ENCODE measurements around the gene LMO7.

DNA sequence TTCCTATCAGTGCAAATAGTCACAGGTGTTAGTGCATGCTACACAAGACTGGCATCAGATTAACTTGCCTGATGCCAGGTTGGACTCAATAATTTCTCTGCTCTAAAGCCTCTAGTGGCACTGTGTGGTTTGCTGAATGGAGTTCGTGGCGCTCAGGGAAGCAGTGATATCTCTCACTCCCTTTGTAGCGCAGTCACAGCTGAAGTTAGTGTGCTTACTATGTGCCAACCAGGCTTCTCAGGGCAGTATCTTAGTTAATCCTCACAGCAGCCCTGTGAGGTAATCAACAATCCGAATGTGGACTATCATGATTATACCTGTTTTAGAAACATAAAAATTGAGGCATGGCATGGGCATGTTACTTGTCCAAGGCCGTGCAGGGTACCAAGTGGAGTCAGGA is 190.3 kb downstream of the LMO7 start:
- TF ChIP-seq, protein P1, sequence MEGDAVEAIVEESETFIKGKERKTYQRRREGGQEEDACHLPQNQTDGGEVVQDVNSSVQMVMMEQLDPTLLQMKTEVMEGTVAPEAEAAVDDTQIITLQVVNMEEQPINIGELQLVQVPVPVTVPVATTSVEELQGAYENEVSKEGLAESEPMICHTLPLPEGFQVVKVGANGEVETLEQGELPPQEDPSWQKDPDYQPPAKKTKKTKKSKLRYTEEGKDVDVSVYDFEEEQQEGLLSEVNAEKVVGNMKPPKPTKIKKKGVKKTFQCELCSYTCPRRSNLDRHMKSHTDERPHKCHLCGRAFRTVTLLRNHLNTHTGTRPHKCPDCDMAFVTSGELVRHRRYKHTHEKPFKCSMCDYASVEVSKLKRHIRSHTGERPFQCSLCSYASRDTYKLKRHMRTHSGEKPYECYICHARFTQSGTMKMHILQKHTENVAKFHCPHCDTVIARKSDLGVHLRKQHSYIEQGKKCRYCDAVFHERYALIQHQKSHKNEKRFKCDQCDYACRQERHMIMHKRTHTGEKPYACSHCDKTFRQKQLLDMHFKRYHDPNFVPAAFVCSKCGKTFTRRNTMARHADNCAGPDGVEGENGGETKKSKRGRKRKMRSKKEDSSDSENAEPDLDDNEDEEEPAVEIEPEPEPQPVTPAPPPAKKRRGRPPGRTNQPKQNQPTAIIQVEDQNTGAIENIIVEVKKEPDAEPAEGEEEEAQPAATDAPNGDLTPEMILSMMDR (IDR thresholded peaks at IDR 0.05): no peak
- TF ChIP-seq POLR2A (IDR thresholded peaks at IDR 0.05): no peak
